Right lobe of liver (tissue), 4 donors: Measurements from ENCODE around the gene STK11.

Source experiments
- POLR2A ChIP-seq: fragments of 450-650 bp; IDR thresholded peaks from one replicate; pipeline ENCODE4 v1.6.1; 2017; ENCODE audit warnings: antibody characterized with exemption, mild to moderate bottlenecking
- TF ChIP-seq, protein P1 (sequence below), 4 donors: fragments of 200-600 bp in 3 of 4; fragments of 450-650 bp in 1 of 4; IDR thresholded peaks; one replicate each; pipeline versions ENCODE4 v1.5.1 to v1.8.0; 2016 to 2022; ENCODE audit warnings: antibody characterized with exemption in 4 of 4, mild to moderate bottlenecking in 2 of 4
- donor health status: DM: no; HTN: no; CAD: no.
- donor health status: DM: no; HTN: no; CAD: no.
- donor health status: DM: no; HTN: yes; CAD: no.

DNA sequence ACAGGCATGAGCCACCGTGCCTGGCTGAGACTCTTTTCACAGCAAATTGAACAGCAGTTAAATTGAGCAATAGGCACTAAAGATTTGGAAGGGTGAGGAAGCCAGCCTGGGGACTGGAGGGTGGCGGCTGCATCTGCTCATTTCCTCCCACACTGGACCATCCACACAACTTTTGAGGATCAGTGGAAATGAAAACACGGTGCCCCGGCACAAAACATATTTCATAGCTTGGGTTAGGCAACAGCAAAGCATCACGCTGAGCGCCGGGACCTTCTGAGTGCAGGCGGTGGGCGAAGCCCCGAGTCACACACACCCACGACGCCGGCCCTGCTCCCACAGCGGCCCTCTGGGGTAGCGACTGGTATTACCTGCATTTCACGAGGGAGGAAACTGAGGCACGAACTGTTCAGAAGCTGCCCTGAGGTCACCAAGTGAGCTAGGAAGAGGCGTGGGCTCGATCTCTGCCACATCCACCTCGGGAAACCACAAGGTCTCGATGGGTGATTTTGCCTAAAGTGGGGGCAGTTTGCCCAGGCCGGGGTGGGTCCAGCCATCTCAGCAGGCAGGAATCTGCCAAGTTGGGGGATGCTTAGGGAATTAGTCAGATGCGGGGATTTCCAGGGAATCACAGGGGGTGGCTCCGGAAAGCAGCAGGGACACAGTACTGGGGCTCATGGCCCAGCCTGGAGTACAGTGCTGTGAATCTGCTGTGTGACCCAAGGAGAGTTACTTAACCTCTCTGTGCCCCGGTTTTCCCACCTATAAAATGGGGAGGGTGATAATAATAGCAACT is 28.1 kb upstream of the STK11 start:
- TF ChIP-seq, protein P1, sequence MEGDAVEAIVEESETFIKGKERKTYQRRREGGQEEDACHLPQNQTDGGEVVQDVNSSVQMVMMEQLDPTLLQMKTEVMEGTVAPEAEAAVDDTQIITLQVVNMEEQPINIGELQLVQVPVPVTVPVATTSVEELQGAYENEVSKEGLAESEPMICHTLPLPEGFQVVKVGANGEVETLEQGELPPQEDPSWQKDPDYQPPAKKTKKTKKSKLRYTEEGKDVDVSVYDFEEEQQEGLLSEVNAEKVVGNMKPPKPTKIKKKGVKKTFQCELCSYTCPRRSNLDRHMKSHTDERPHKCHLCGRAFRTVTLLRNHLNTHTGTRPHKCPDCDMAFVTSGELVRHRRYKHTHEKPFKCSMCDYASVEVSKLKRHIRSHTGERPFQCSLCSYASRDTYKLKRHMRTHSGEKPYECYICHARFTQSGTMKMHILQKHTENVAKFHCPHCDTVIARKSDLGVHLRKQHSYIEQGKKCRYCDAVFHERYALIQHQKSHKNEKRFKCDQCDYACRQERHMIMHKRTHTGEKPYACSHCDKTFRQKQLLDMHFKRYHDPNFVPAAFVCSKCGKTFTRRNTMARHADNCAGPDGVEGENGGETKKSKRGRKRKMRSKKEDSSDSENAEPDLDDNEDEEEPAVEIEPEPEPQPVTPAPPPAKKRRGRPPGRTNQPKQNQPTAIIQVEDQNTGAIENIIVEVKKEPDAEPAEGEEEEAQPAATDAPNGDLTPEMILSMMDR (IDR thresholded peaks at IDR 0.05): no peak
- TF ChIP-seq POLR2A: no peak
